ENCODE measurements around the gene TPD52L1. TPM values are rescaled to one million over a fixed set of nuclear protein-coding genes. Genes with fewer than 3 reads are reported as not detected.

The TPD52L1 gene
- total RNA-seq: 1 to 10 TPM in 1 of 2 experiments, under 1 TPM in 1; 0.52 to 1.1 TPM

- TF ChIP-seq, protein P1, sequence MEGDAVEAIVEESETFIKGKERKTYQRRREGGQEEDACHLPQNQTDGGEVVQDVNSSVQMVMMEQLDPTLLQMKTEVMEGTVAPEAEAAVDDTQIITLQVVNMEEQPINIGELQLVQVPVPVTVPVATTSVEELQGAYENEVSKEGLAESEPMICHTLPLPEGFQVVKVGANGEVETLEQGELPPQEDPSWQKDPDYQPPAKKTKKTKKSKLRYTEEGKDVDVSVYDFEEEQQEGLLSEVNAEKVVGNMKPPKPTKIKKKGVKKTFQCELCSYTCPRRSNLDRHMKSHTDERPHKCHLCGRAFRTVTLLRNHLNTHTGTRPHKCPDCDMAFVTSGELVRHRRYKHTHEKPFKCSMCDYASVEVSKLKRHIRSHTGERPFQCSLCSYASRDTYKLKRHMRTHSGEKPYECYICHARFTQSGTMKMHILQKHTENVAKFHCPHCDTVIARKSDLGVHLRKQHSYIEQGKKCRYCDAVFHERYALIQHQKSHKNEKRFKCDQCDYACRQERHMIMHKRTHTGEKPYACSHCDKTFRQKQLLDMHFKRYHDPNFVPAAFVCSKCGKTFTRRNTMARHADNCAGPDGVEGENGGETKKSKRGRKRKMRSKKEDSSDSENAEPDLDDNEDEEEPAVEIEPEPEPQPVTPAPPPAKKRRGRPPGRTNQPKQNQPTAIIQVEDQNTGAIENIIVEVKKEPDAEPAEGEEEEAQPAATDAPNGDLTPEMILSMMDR (IDR thresholded peaks at IDR 0.05): peak; percentile 79
- ATAC-seq (peak; percentile 94), DNase-seq (peak; percentile 72)
- POLR2A ChIA-PET: no interaction called here
- no peak within 1 kb of the TSS for H3K27ac Mint-ChIP-seq
- peak within 1 kb of the TSS; percentile 65 for H3K4me3 Mint-ChIP-seq
- CTCF ChIA-PET: interaction anchor here (0.6 to 2.9 kb wide), 12 partner anchors 8 to 289 kb away, joined by 3 to 14 read pairs (median 4); no protein-coding TSS in a partner anchor
- H3K9me3 Mint-ChIP-seq: no peaks in the 10 kb centered on the region
- no peaks in the 10 kb centered on the region for H3K4me1 Mint-ChIP-seq (ENCODE audit: low read depth)
- H3K36me3 Mint-ChIP-seq (ENCODE audit: low read depth): no peaks in the 10 kb centered on the region
- intact Hi-C loops (cut with micrococcal nuclease): no loop called here
- H3K27me3 Mint-ChIP-seq: peaks cover 38% of the 10 kb centered on the region
These were observed at the start of gene TPD52L1 for GRCh38 chr6:125153391-125154117. Gene TPD52L1 (plus strand): TSS chr6:125153773. CDS start chr6:125153952, 179 bp downstream.

DNA sequence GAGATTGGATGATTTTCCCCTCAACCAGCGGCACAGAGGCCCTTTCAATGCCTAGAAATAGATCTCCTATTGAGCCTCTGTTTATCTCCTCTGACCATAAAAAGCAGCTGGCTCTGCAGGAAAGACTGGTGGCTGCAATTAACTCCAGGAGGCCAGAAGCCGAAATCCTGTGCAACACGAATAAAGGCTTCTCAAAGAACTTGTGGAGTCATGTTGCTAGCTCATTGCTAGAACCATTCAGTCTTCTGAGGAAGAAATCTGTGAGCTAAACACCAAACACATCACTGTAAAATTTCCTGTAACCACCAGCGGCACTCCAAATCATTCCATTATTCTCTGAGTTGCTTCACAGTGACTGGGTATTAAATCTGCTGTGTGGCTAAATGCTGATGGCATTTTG is 49.1 kb upstream of the TPD52L1 start:
- H3K27ac Mint-ChIP-seq: no peak overlapping the region
- DNase-seq: no peak
- ChIA-PET CTCF (interaction anchor here (1.1 to 1.7 kb wide), 2 partner anchors 10 to 234 kb away, joined by 3 to 5 read pairs; no protein-coding TSS in a partner anchor), POLR2A (no interaction called here)
- ATAC-seq: no peak
- peaks cover 6% of the 10 kb centered on the region for H3K9me3 Mint-ChIP-seq
- no peak overlapping the region for H3K4me3 Mint-ChIP-seq
- intact Hi-C loops (cut with micrococcal nuclease): no loop called here
- H3K36me3 Mint-ChIP-seq (ENCODE audit: low read depth): no peaks in the 10 kb centered on the region
- no peaks in the 10 kb centered on the region for H3K4me1 Mint-ChIP-seq (ENCODE audit: low read depth)
- TF ChIP-seq, protein P1 (IDR thresholded peaks at IDR 0.05): no peak
- H3K27me3 Mint-ChIP-seq: peaks cover 7% of the 10 kb centered on the region

- CTCF ChIA-PET: no interaction called here
- no peaks in the 10 kb centered on the region for H3K4me1 Mint-ChIP-seq (ENCODE audit: low read depth)
- TF ChIP-seq, protein P1 (IDR thresholded peaks at IDR 0.05): no peak
- ATAC-seq (no peak), DNase-seq (no peak)
- H3K9me3 Mint-ChIP-seq: peaks cover 20% of the 10 kb centered on the region
- no peak overlapping the region for H3K27ac Mint-ChIP-seq
- intact Hi-C loops (cut with micrococcal nuclease): no loop called here
- no peaks in the 10 kb centered on the region for H3K36me3 Mint-ChIP-seq (ENCODE audit: low read depth)
- no peaks in the 10 kb centered on the region for H3K27me3 Mint-ChIP-seq
- H3K4me3 Mint-ChIP-seq: no peak overlapping the region
- POLR2A ChIA-PET: no interaction called here
These were observed 46.5 kb upstream of the TPD52L1 start for GRCh38 chr6:125107048-125107447.

DNA sequence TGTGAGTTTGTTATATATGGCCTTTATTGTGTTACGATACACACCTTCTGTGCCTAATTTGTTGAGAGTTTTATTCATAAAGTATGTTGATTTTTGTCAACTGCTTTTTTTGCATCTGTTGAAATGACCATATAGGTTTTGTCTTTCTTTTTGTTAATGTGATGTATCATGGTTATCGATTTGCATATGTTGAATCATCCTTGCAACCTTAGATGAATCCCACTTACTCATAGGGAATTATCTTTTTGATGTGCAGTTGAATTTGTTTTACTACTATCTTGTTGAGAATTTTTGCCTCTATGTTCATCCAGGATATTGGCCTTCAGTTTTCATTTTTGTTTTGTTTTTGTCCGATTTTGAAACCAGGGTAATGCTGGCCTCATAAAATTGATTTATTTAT is 45.7 kb upstream of the TPD52L1 start:
- ChIA-PET POLR2A (no interaction called here), CTCF (no interaction called here)
- intact Hi-C loops (cut with micrococcal nuclease): no loop called here
- no peak for ATAC-seq
- H3K27me3 Mint-ChIP-seq: no peaks in the 10 kb centered on the region
- TF ChIP-seq, protein P1 (IDR thresholded peaks at IDR 0.05): no peak
- H3K36me3 Mint-ChIP-seq (ENCODE audit: low read depth): no peaks in the 10 kb centered on the region
- H3K4me1 Mint-ChIP-seq (ENCODE audit: low read depth): no peaks in the 10 kb centered on the region
- H3K9me3 Mint-ChIP-seq: peaks cover 26% of the 10 kb centered on the region
- H3K27ac Mint-ChIP-seq: no peak overlapping the region
- no peak overlapping the region for H3K4me3 Mint-ChIP-seq
- DNase-seq: no peak

GRCh38 chr6:125110056-125110455 is 43.5 kb upstream of the TPD52L1 start:
- Mint-ChIP-seq H3K9me3 (peaks cover 26% of the 10 kb centered on the region), H3K36me3 (ENCODE audit: low read depth) (no peaks in the 10 kb centered on the region), H3K27ac (no peak overlapping the region), H3K4me3 (no peak overlapping the region), H3K27me3 (no peaks in the 10 kb centered on the region), H3K4me1 (ENCODE audit: low read depth) (no peaks in the 10 kb centered on the region)
- POLR2A ChIA-PET: no interaction called here
- no peak for ATAC-seq
- CTCF ChIA-PET: interaction anchor here (1.6 kb wide), 1 partner anchor 9 kb away, joined by 4 read pairs; no protein-coding TSS in a partner anchor
- TF ChIP-seq, protein P1 (IDR thresholded peaks at IDR 0.05): no peak
- DNase-seq: no peak
- intact Hi-C loops (cut with micrococcal nuclease): loop anchor here (5.0 kb wide), 1 partner anchor 243 kb away; no protein-coding TSS in a partner anchor

Measured in activated CD8-positive, alpha-beta T cell treated with anti-CD3 and anti-CD28 coated beads for 36 hours (primary cell).